Esophagus muscularis mucosa (tissue), 4 donors: ENCODE data around the gene PARD3B. TPM values are rescaled to one million over a fixed set of nuclear protein-coding genes. Genes with fewer than 3 reads are reported as not detected.

ENCODE experiments used
- DNase-seq: peaks from one replicate; pipeline ENCODE4 v3.0.0-alpha.2; 2017; ENCODE audit errors: extremely low spot score
- H3K27ac ChIP-seq, 4 donors: fragments of 200-600 bp; sonication (generic); replicated peaks in 1 of 4; 1 replicate in 3 of 4; 2 replicates in 1 of 4; pipeline ENCODE4 v1.5.1; 2016 to 2019; ENCODE audit warnings: mild to moderate bottlenecking in 1 of 4
- H3K27me3 ChIP-seq, 4 donors: fragments of 200-600 bp; sonication (generic); one replicate each; pipeline versions ENCODE4 v1.5.1 to v1.6.0; 2016 to 2019
- H3K36me3 ChIP-seq, 4 donors: fragments of 200-600 bp; sonication (generic); one replicate each; pipeline ENCODE4 v1.5.1; 2016 to 2019
- H3K4me1 ChIP-seq, 4 donors: fragments of 200-600 bp; sonication (generic); one replicate each; pipeline ENCODE4 v1.5.1; 2016 to 2019
- H3K4me3 ChIP-seq, 4 donors: fragments of 200-600 bp; sonication (generic); 1 replicate in 2 of 4; 2 replicates in 2 of 4; pipeline ENCODE4 v1.5.1; 2016 to 2019; ENCODE audit warnings: mild to moderate bottlenecking in 4 of 4, moderate library complexity in 1 of 4
- H3K9me3 ChIP-seq, 4 donors: fragments of 200-600 bp; sonication (generic); 1 replicate in 3 of 4; 2 replicates in 1 of 4; pipeline ENCODE4 v1.5.1; 2016 to 2019
- EP300 ChIP-seq: sonication (generic); formaldehyde crosslinking; IDR thresholded peaks from one replicate; pipeline ENCODE4 v1.6.1; 2017; ENCODE audit warnings: antibody characterized with exemption
- POLR2A ChIP-seq: fragments of 450-650 bp; IDR thresholded peaks from one replicate; pipeline ENCODE4 v1.6.1; 2017; ENCODE audit warnings: antibody characterized with exemption, moderate library complexity, mild to moderate bottlenecking, low read depth
- POLR2AphosphoS5 ChIP-seq, 2 donors: sonication (generic); formaldehyde crosslinking; IDR thresholded peaks; one replicate each; pipeline ENCODE4 v1.6.1; 2017; ENCODE audit warnings: antibody characterized with exemption in 2 of 2
- WGBS: methylation state at CpG from one replicate; pipeline ENCODE4 v1.1.5; 2018; 5-methylcytosine and 5-hydroxymethylcytosine counted together
- intact Hi-C: fragments of 100-400 bp; cut with DNase I; formaldehyde crosslinking; loops from one replicate; pipeline ENCODE4 v1.15.1; 2023
- total RNA-seq, 4 donors: library from RNA; depleted of rRNA; stranded (reverse); fragments of >200 nt; gene quantifications; one replicate each; pipeline versions ENCODE4 v1.1.0 to v1.2.1, GENCODE V29; 2016
- TF ChIP-seq, protein P1 (sequence below), 3 experiments: fragments of 200-600 bp in 2 of 3; fragments of 450-650 bp in 1 of 3; sonication (generic) in 2 of 3; IDR thresholded peaks; one replicate each; pipeline ENCODE4 v1.5.1; 2017 to 2019; ENCODE audit warnings: antibody characterized with exemption in 3 of 3, mild to moderate bottlenecking in 2 of 3, moderate library complexity in 1 of 3

PARD3B gene
- total RNA-seq, 4 donors from 2014 or later, result 24.2 to 40.8 (median 32.5) TPM

DNA sequence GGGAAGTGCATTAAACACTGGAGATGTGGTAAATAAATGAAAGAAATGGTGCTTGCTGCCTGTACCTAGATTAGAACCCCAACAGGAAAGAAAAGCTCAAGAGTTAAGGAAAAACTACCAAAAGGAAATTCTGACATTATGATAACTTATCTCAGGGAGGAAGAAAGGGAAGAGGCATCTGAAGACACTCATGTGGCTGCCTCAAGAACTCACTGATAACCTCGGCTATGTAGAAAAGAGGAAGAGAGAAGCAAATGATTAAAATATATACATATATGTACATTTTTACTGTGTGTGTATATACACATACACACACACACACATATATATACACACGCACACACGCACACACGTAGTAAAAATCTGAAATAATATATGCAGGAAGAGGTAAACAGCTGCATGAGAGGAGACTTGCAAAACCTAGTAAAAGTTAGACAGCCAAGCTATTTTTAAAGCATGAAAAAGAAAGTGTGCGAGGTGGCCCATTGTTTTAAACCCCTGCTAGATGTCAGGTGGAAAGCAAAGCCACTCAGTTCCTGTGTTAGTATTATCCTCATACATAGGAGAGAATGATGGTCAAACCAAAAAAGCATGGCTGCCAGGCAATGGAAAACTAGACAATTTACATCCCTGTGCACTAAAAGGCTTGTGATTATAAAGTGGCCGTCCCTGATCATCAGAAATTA is 654.0 kb downstream of the PARD3B start:
- H3K9me3 ChIP-seq, result no peaks in the 10 kb centered on the region
- TF ChIP-seq POLR2A, result no peak
- no peak for TF ChIP-seq POLR2AphosphoS5 (IDR thresholded peaks at IDR 0.05)
- TF ChIP-seq EP300, result no peak
- TF ChIP-seq, protein P1, sequence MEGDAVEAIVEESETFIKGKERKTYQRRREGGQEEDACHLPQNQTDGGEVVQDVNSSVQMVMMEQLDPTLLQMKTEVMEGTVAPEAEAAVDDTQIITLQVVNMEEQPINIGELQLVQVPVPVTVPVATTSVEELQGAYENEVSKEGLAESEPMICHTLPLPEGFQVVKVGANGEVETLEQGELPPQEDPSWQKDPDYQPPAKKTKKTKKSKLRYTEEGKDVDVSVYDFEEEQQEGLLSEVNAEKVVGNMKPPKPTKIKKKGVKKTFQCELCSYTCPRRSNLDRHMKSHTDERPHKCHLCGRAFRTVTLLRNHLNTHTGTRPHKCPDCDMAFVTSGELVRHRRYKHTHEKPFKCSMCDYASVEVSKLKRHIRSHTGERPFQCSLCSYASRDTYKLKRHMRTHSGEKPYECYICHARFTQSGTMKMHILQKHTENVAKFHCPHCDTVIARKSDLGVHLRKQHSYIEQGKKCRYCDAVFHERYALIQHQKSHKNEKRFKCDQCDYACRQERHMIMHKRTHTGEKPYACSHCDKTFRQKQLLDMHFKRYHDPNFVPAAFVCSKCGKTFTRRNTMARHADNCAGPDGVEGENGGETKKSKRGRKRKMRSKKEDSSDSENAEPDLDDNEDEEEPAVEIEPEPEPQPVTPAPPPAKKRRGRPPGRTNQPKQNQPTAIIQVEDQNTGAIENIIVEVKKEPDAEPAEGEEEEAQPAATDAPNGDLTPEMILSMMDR (IDR thresholded peaks at IDR 0.05), result no peak
- DNase-seq, result no peak
- WGBS, result 90% methylated on average over 6 of the region's 6 CpGs
- H3K36me3 ChIP-seq, result no peaks in the 10 kb centered on the region
- H3K27ac ChIP-seq, result no peak overlapping the region
- H3K27me3 ChIP-seq, result no peaks in the 10 kb centered on the region
- intact Hi-C loops, result no loop called here
- H3K4me3 ChIP-seq, result no peak overlapping the region
- peaks cover 0 to 8% (median 7%) of the 10 kb centered on the region in 4 donors for H3K4me1 ChIP-seq

DNA sequence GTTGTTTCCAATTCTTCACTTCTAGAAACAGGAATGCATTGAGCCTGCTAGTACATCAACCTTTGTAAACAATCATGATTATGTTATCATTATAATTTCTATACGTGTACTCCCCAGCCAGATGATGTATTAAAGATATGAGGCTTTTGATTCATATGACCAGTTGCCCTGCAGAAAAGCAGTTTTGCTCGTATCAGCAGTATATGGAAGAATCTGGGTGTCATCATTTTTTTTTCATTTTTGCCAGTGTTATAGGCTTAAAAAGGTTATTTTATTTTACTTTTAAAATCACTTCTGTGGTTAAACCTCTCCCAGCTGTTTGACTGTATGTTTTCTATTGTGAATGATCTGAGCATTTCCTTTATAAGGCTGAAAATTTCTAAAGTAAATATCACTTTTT is 665.2 kb downstream of the PARD3B start:
- no peaks in the 10 kb centered on the region for H3K27me3 ChIP-seq
- intact Hi-C loops, result no loop called here
- no peak overlapping the region for H3K4me3 ChIP-seq
- no peaks in the 10 kb centered on the region for H3K9me3 ChIP-seq
- no peak for DNase-seq
- 74% methylated on average over 2 of the region's 2 CpGs for WGBS
- TF ChIP-seq, protein P1 (IDR thresholded peaks at IDR 0.05), result no peak
- TF ChIP-seq EP300 (no peak), POLR2A (no peak), POLR2AphosphoS5 (IDR thresholded peaks at IDR 0.05) (no peak)
- H3K36me3 ChIP-seq, result no peaks in the 10 kb centered on the region
- no peak overlapping the region for H3K27ac ChIP-seq
- H3K4me1 ChIP-seq, result no peaks in the 10 kb centered on the region

DNA sequence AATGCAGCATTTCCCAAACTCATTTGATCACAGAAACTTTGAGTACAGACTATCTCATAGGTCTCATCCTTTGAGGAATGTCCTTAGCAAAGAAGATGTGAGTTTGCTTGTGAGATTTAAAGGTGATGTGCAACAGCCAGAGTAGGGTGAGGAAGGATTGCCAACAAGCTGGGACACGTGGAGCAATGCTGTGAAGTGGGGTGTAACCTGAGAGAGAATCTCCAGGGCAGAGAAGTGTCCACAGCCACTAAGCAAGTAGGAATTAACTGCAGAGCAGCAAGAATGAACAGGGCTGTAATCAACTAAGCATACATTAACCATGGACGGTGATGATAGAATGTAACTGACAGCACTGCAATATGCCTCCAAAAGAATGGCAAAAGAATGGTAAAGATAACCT is 667.1 kb downstream of the PARD3B start:
- intact Hi-C loops, result no loop called here
- Histone ChIP-seq H3K27ac (no peak overlapping the region), H3K27me3 (no peaks in the 10 kb centered on the region), H3K4me1 (no peaks in the 10 kb centered on the region), H3K9me3 (no peaks in the 10 kb centered on the region), H3K4me3 (no peak overlapping the region), H3K36me3 (no peaks in the 10 kb centered on the region)
- 83% methylated on average over 2 of the region's 2 CpGs for WGBS
- no peak for DNase-seq
- TF ChIP-seq, protein P1 (IDR thresholded peaks at IDR 0.05), result no peak
- no peak for TF ChIP-seq POLR2A
- TF ChIP-seq EP300, result no peak
- TF ChIP-seq POLR2AphosphoS5 (IDR thresholded peaks at IDR 0.05), result no peak

DNA sequence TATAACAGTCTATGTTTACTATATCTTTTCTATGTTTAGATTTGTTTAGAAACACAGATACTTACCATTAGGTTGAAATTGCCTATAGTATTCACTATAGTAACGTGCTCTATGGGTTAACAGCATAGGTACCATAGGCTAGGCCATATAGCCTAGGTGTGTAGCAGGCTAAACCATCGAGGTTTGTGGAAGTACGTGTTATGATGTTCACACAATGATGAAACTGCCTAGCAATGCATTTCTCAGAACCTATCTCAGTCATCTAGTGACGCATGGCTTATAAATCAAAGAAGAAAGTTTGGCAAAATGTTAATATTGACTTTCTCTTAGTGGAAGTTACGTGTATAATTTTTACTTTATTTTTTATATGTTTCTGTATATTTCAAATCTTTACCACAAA is 670.8 kb downstream of the PARD3B start:
- H3K27ac ChIP-seq, result no peak overlapping the region
- no peaks in the 10 kb centered on the region for H3K4me1 ChIP-seq
- intact Hi-C loops, result no loop called here
- no peak overlapping the region for H3K4me3 ChIP-seq
- no peaks in the 10 kb centered on the region for H3K36me3 ChIP-seq
- 76% methylated on average over 5 of the region's 5 CpGs for WGBS
- H3K27me3 ChIP-seq, result no peaks in the 10 kb centered on the region
- no peaks in the 10 kb centered on the region for H3K9me3 ChIP-seq
- TF ChIP-seq, protein P1 (IDR thresholded peaks at IDR 0.05), result no peak
- TF ChIP-seq POLR2AphosphoS5 (IDR thresholded peaks at IDR 0.05) (no peak), EP300 (no peak), POLR2A (no peak)
- no peak for DNase-seq

DNA sequence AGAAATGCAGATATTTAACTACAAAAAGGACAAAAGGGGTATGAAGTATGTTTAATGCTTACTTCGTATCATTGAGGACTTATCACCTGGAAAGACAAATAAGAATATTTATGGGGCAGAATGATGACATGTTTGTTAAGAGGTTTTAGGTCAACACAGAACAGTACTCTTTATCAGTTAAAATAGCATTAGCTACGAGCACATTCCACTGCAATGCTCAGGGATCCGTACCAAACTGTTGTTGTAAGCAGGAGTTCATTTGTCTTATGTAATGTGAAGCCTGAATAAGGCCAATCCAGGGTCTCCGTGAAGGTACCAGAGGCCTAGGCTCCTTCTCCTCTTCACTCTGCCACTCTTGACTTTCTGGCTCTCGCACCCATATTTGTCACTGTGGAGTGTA is 671.3 kb downstream of the PARD3B start:
- WGBS, result 74% methylated on average over 5 of the region's 5 CpGs
- intact Hi-C loops, result no loop called here
- H3K4me1 ChIP-seq, result no peaks in the 10 kb centered on the region
- H3K9me3 ChIP-seq, result no peaks in the 10 kb centered on the region
- no peak for DNase-seq
- TF ChIP-seq EP300 (no peak), POLR2A (no peak), POLR2AphosphoS5 (IDR thresholded peaks at IDR 0.05) (no peak)
- TF ChIP-seq, protein P1 (IDR thresholded peaks at IDR 0.05), result no peak
- no peaks in the 10 kb centered on the region for H3K27me3 ChIP-seq
- H3K4me3 ChIP-seq, result no peak overlapping the region
- H3K36me3 ChIP-seq, result no peaks in the 10 kb centered on the region
- H3K27ac ChIP-seq, result no peak overlapping the region
